Right lobe of liver (tissue), 6 donors: Measurements from ENCODE around the gene LYL1. TPM values are rescaled to one million over a fixed set of nuclear protein-coding genes. Genes with fewer than 3 reads are reported as not detected.

ENCODE experiments used
- ATAC-seq, 4 donors: fragments of 200-7000 bp; cut with Tn5 transposase; one replicate each; pipeline ENCODE4 v1.9.1; 2020; ENCODE audit warnings: mild to moderate bottlenecking in 4 of 4, moderate library complexity in 4 of 4
- DNase-seq, 3 donors: peaks; one replicate each; pipeline ENCODE4 v3.0.0-alpha.2; 2020
- H3K27ac ChIP-seq, 3 donors: fragments of 200-600 bp; one replicate each; pipeline ENCODE4 v1.8.0; 2022
- H3K27me3 ChIP-seq, 2 donors: fragments of 200-600 bp; one replicate each; pipeline ENCODE4 v1.8.0; 2022
- H3K36me3 ChIP-seq, 4 donors: fragments of 200-600 bp; sonication (generic) in 1 of 4; one replicate each; pipeline versions ENCODE4 v1.5.1 to v1.8.0; 2017 to 2022; ENCODE audit warnings: control low read depth in 1 of 4
- H3K4me1 ChIP-seq, 4 donors: fragments of 200-600 bp; sonication (generic) in 1 of 4; one replicate each; pipeline versions ENCODE4 v1.5.1 to v1.8.0; 2017 to 2022; ENCODE audit warnings: control low read depth in 1 of 4
- H3K4me3 ChIP-seq, 3 donors: fragments of 200-600 bp; one replicate each; pipeline ENCODE4 v1.8.0; 2022
- H3K9me3 ChIP-seq, 4 donors: fragments of 200-600 bp; sonication (generic) in 1 of 4; one replicate each; pipeline versions ENCODE4 v1.5.1 to v1.8.0; 2017 to 2022; ENCODE audit warnings: control low read depth in 1 of 4
- CTCF ChIP-seq, 4 donors: fragments of 200-600 bp in 3 of 4; fragments of 450-650 bp in 1 of 4; IDR thresholded peaks; one replicate each; pipeline versions ENCODE4 v1.5.1 to v1.8.0; 2016 to 2022; ENCODE audit warnings: antibody characterized with exemption in 4 of 4, mild to moderate bottlenecking in 2 of 4
- POLR2A ChIP-seq: fragments of 450-650 bp; IDR thresholded peaks from one replicate; pipeline ENCODE4 v1.6.1; 2017; ENCODE audit warnings: antibody characterized with exemption, mild to moderate bottlenecking
- WGBS: methylation state at CpG from one replicate; pipeline ENCODE4 v1.1.6; 2018; ENCODE audit warnings: low coverage, low lambda C conversion rate; ENCODE audit not compliant: insufficient coverage; ENCODE audit errors: missing lambda C conversion rate; 5-methylcytosine and 5-hydroxymethylcytosine counted together
- intact Hi-C, 2 donors: fragments of 100-400 bp; cut with DNase I; formaldehyde crosslinking; loops; one replicate each; pipeline versions ENCODE4 v1.11.2 to v1.14.1; 2022
- long read RNA-seq: library from polyadenylated mRNA; unstranded; transcript quantifications from one replicate; pipeline ENCODE4 v2.0.0, GENCODE V29; 2019
- total RNA-seq, 6 experiments: library from RNA; depleted of rRNA in 2 of 6; stranded (reverse); fragments of >200 nt in 2 of 6; fragmentation: NEBNext Ultra II Directional in 3 of 6; extraction: Animal tissue kit (Norgen Biotek cat#: 25700) in 3 of 6; gene quantifications; one replicate each; pipeline versions ENCODE4 v1.1.0 to v1.2.4, GENCODE V29; 2016 to 2023
- donor health status: DM: no; HTN: yes; CAD: no.
- donor health status: DM: no; HTN: no; CAD: no.
- donor health status: DM: no; HTN: no; CAD: no.
- donor health status: DM: no; HTN: yes; CAD: no.
- donor health status: DM: no; HTN: yes; CAD: no.

LYL1 gene
- 1 to 10 TPM; 1.1 to 3.7 (median 2.3) TPM for total RNA-seq
- long read RNA-seq: 0 reads

GRCh38 chr19:13102666-13103580 is at the start of gene LYL1:
Gene LYL1, minus strand, starts transcription at chr19:13102858. Its CDS starts 1,687 bp downstream, at chr19:13101171.
- ATAC-seq (peak; percentile 65 to 79 (median 74)), DNase-seq (peak; percentile 84 to 91 (median 89))
- Histone ChIP-seq H3K4me1 (peaks cover 0 to 18% (median 6%) of the 10 kb centered on the region in 4 donors), H3K9me3 (no peaks in the 10 kb centered on the region), H3K4me3 (peak within 1 kb of the TSS; percentile 31 to 53 (median 40)), H3K27me3 (no peaks in the 10 kb centered on the region), H3K36me3 (no peaks in the 10 kb centered on the region), H3K27ac (peak within 1 kb of the TSS; percentile 47 to 87 (median 76))
- intact Hi-C loops: loop anchor here in 1 of 2 donors (10.0 kb wide), 1 partner anchor 162 kb away; no protein-coding TSS in a partner anchor
- 7% methylated on average over 5 of the region's 47 CpGs for WGBS
- TF ChIP-seq POLR2A (peak; percentile 18), CTCF (IDR thresholded peaks at IDR 0.05) (no peak)

- WGBS: 0% methylated on average over 27 of the region's 71 CpGs
- intact Hi-C loops: no loop called here
- Histone ChIP-seq H3K9me3 (no peaks in the 10 kb centered on the region), H3K27ac (peak overlapping the region; percentile 99), H3K4me1 (peaks cover 0 to 20% (median 8%) of the 10 kb centered on the region in 4 donors), H3K4me3 (peak overlapping the region; percentile 83 to 88 (median 88)), H3K36me3 (no peaks in the 10 kb centered on the region), H3K27me3 (no peaks in the 10 kb centered on the region)
- no peak for TF ChIP-seq CTCF (IDR thresholded peaks at IDR 0.05)
- peak; percentile 98 for TF ChIP-seq POLR2A
- ATAC-seq: peak; percentile 36 to 60 (median 52)
- DNase-seq: peak; percentile 97 to 98 (median 98)
Observed at GRCh38 chr19:13151605-13152355, 49.1 kb upstream of the LYL1 start.

- intact Hi-C loops: no loop called here
- no peak for ATAC-seq
- Histone ChIP-seq H3K4me1 (peaks cover 0 to 13% (median 6%) of the 10 kb centered on the region in 4 donors), H3K9me3 (no peaks in the 10 kb centered on the region), H3K36me3 (no peaks in the 10 kb centered on the region), H3K27ac (peak overlapping the region; percentile 90 to 99 (median 98)), H3K4me3 (peak overlapping the region; percentile 73 to 88 (median 77)), H3K27me3 (no peaks in the 10 kb centered on the region)
- WGBS: 0% methylated on average over 25 of the region's 34 CpGs
- TF ChIP-seq POLR2A (no peak), CTCF (IDR thresholded peaks at IDR 0.05) (no peak)
- peak in 2 of 3 donors; percentile 55 to 67 for DNase-seq
Observed at GRCh38 chr19:13150931-13151604, 48.4 kb upstream of the LYL1 start.
